ENCODE data around the gene DES. TPM values are rescaled to one million over a fixed set of nuclear protein-coding genes. Genes with fewer than 3 reads are reported as not detected.

The DES gene
- polyA plus RNA-seq, 1 donor from 2014 or later: not detected

DNA sequence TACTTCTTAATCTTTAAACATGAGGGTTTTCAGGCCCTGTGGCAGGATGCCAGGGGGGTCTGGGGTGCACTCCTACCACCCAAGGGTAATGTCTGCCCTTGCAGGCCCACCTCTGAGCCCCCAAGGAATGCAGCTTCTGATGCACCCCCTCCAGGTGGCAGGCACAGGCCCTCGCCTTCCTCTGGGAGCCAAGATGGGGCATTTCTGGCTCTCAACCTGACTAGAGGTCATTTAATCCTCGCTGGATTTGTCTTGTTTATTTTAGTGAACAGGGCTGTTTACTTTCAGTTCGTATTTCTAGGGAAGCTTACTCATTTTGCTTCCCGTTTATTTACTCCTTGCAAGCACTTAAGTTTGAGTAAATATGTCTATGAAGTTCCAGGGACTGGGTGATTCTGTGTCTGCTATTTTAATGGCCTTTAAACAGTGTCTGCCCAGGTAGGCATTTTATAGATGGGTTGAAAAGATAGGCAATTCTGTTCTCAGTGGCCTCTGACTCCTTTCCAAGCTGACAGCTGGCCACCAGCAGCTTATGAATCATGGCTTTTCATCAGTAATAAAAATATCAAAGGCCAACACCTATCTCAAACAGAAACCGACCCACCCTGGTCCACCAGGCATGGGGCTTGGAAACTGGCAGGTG is 19.3 kb upstream of the DES start:
- Histone ChIP-seq H2AFZ (ENCODE audit: low read depth, low read length) (no peak overlapping the region), H3K27me3 (ENCODE audit: insufficient read depth, low read depth, low read length) (no peaks in the 10 kb centered on the region), H3F3A (ENCODE audit: insufficient read depth, low read length, poor library complexity, severe bottlenecking) (no peaks in the 10 kb centered on the region), H3K9me2 (ENCODE audit: insufficient read depth, low read length) (no peaks in the 10 kb centered on the region), H3K36me3 (ENCODE audit: insufficient read depth, low read length) (no peaks in the 10 kb centered on the region), H3K4me3 (ENCODE audit: low read length) (no peak overlapping the region), H3K79me2 (replicated peaks; ENCODE audit: insufficient read depth, low read length) (no peaks in the 10 kb centered on the region), H3K9ac (ENCODE audit: low read length) (no peak overlapping the region), H3K4me2 (ENCODE audit: low read length) (no peak overlapping the region), H3K27ac (ENCODE audit: low read length) (no peak overlapping the region), H3K9me3 (ENCODE audit: low read length) (no peaks in the 10 kb centered on the region), H4K20me1 (ENCODE audit: insufficient read depth) (no peaks in the 10 kb centered on the region)
- TF ChIP-seq TAF1 (IDR thresholded peaks at IDR 0.05; ENCODE audit: low read depth) (no peak), POLR2AphosphoS5 (IDR thresholded peaks at IDR 0.05) (no peak), MXI1 (conservative IDR thresholded peaks at IDR 0.05; ENCODE audit: poor library complexity, severe bottlenecking) (no peak), EZH2 (IDR thresholded peaks at IDR 0.05; ENCODE audit: borderline replicate concordance, insufficient read depth, low read length, poor library complexity, severe bottlenecking) (no peak), RAD21 (conservative IDR thresholded peaks at IDR 0.05) (no peak), EP300 (conservative IDR thresholded peaks at IDR 0.05; ENCODE audit: poor library complexity, severe bottlenecking) (no peak), CTCF (IDR thresholded peaks at IDR 0.05; ENCODE audit: poor library complexity, severe bottlenecking) (no peak), SMC3 (conservative IDR thresholded peaks at IDR 0.05; ENCODE audit: poor library complexity) (no peak)
- TF ChIP-seq, protein P1, sequence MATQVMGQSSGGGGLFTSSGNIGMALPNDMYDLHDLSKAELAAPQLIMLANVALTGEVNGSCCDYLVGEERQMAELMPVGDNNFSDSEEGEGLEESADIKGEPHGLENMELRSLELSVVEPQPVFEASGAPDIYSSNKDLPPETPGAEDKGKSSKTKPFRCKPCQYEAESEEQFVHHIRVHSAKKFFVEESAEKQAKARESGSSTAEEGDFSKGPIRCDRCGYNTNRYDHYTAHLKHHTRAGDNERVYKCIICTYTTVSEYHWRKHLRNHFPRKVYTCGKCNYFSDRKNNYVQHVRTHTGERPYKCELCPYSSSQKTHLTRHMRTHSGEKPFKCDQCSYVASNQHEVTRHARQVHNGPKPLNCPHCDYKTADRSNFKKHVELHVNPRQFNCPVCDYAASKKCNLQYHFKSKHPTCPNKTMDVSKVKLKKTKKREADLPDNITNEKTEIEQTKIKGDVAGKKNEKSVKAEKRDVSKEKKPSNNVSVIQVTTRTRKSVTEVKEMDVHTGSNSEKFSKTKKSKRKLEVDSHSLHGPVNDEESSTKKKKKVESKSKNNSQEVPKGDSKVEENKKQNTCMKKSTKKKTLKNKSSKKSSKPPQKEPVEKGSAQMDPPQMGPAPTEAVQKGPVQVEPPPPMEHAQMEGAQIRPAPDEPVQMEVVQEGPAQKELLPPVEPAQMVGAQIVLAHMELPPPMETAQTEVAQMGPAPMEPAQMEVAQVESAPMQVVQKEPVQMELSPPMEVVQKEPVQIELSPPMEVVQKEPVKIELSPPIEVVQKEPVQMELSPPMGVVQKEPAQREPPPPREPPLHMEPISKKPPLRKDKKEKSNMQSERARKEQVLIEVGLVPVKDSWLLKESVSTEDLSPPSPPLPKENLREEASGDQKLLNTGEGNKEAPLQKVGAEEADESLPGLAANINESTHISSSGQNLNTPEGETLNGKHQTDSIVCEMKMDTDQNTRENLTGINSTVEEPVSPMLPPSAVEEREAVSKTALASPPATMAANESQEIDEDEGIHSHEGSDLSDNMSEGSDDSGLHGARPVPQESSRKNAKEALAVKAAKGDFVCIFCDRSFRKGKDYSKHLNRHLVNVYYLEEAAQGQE (IDR thresholded peaks at IDR 0.05; ENCODE audit: borderline replicate concordance): no peak

DNA sequence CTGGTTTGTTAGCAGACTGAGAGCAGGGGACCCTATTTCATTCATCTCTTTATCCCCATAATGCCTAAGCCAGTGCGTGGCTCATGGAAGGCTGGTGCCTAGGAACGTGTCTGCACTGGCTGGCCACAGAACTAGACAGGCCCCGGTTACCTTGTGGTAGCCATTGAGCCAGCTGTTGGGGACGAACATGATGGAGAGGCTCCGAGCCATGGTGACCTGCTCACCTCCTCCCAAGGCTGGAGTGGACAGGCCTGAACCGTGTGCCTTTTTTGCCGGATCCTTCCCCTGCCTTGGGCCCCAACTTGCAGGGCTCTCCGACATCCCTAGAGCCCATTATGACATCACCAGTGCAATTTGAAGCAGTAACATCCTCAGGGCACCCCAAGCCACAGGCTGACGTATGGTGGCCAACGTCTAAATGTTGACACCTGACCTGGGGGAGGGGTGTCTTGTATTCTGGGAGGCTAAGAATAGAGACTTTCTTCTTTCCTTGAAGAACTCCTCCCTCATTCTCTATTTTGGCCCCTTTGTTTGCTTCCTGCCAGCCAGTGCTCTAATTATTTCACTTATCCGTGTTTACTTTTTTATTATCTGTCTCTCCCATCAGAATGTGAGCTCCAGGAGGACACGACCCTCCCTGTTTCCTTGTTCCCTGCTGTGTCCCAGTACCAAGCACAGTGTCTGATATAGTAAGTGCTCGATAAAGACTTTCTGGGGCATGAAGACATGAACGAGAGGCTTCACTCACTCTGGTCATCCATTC is 18.3 kb upstream of the DES start:
- Histone ChIP-seq H2AFZ (ENCODE audit: low read depth, low read length) (no peak overlapping the region), H4K20me1 (ENCODE audit: insufficient read depth) (no peaks in the 10 kb centered on the region), H3K79me2 (replicated peaks; ENCODE audit: insufficient read depth, low read length) (no peaks in the 10 kb centered on the region), H3K4me3 (ENCODE audit: low read length) (no peak overlapping the region), H3K9ac (ENCODE audit: low read length) (no peak overlapping the region), H3K4me2 (ENCODE audit: low read length) (no peak overlapping the region), H3K9me2 (ENCODE audit: insufficient read depth, low read length) (no peaks in the 10 kb centered on the region), H3K27ac (ENCODE audit: low read length) (no peak overlapping the region), H3K36me3 (ENCODE audit: insufficient read depth, low read length) (no peaks in the 10 kb centered on the region), H3F3A (ENCODE audit: insufficient read depth, low read length, poor library complexity, severe bottlenecking) (no peaks in the 10 kb centered on the region), H3K9me3 (ENCODE audit: low read length) (no peaks in the 10 kb centered on the region), H3K27me3 (ENCODE audit: insufficient read depth, low read depth, low read length) (no peaks in the 10 kb centered on the region)
- TF ChIP-seq TAF1 (IDR thresholded peaks at IDR 0.05; ENCODE audit: low read depth) (no peak), EZH2 (IDR thresholded peaks at IDR 0.05; ENCODE audit: borderline replicate concordance, insufficient read depth, low read length, poor library complexity, severe bottlenecking) (no peak), SMC3 (conservative IDR thresholded peaks at IDR 0.05; ENCODE audit: poor library complexity) (no peak), MXI1 (conservative IDR thresholded peaks at IDR 0.05; ENCODE audit: poor library complexity, severe bottlenecking) (no peak), POLR2AphosphoS5 (IDR thresholded peaks at IDR 0.05) (no peak), EP300 (conservative IDR thresholded peaks at IDR 0.05; ENCODE audit: poor library complexity, severe bottlenecking) (no peak), CTCF (IDR thresholded peaks at IDR 0.05; ENCODE audit: poor library complexity, severe bottlenecking) (no peak), RAD21 (conservative IDR thresholded peaks at IDR 0.05) (no peak)
- TF ChIP-seq, protein P1 (IDR thresholded peaks at IDR 0.05; ENCODE audit: borderline replicate concordance): no peak
